HCT116 (cell line): ENCODE measurements around the gene CD82. TPM values are rescaled to one million over a fixed set of nuclear protein-coding genes. Genes with fewer than 3 reads are reported as not detected.

Experiments
- ATAC-seq: fragments of 200-7000 bp; cut with Tn5 transposase; 2 replicates; pipeline ENCODE4 v1.9.1; 2020; ENCODE audit warnings: mild to moderate bottlenecking, moderate library complexity
- BruUV-seq: library from RNA; stranded (reverse); fragments of 400-500 nt; replicated peaks from 2 replicates; lab custom pipeline; 2021; lab: Mats Ljungman, UMichigan
- CTCF ChIA-PET: fragments of 300-600 bp; sonication (Branson Sonifier 250); formaldehyde crosslinking; loops from one replicate; lab custom pipeline; 2021; ENCODE audit warnings: antibody characterized with exemption; lab: Charles Lee
- POLR2A ChIA-PET: fragments of 300-600, 350-600 bp; sonication (Branson Sonifier 250); formaldehyde crosslinking; loops from one replicate; lab custom pipeline; 2021; ENCODE audit warnings: antibody characterized with exemption; lab: Charles Lee
- RAD21 ChIA-PET, 2 experiments: fragments of 300-600 bp; sonication (Branson Sonifier 250); formaldehyde crosslinking; loops; one replicate each; lab custom pipeline; 2023; ENCODE audit warnings: low total read pairs in 2 of 2; ENCODE audit not compliant: uncharacterized antibody in 2 of 2, unreplicated experiment in 2 of 2, low non-redundant PET in 1 of 2; lab: Charles Lee
- DNase-seq: peaks from one replicate; pipeline ENCODE4 v3.0.0-alpha.2; 2010; ENCODE audit warnings: low read depth, low spot score
- H2AFZ ChIP-seq: fragments of 200-600 bp; shearing (Covaris generic), sonication (generic); 2 replicates; pipeline ENCODE4 v1.6.1; 2017; ENCODE audit warnings: low read depth, mixed run types, mixed read lengths, antibody characterized with exemption, low read length; ENCODE audit not compliant: poor library complexity, severe bottlenecking
- H3K27ac ChIP-seq: 2 replicates; pipeline ENCODE4 v1.5.1; 2012; ENCODE audit warnings: low read depth, low read length
- H3K27me3 ChIP-seq: fragments of 200-600 bp; sonication (generic); 2 replicates; pipeline ENCODE4 v1.6.1; 2016; ENCODE audit warnings: mixed run types, low read length, mixed read lengths; ENCODE audit not compliant: insufficient read depth
- H3K36me3 ChIP-seq, 2 experiments: fragments of 200-500 bp in 1 of 2; fragments of 200-600 bp in 1 of 2; sonication (Bioruptor generic) in 1 of 2; sonication (generic) in 1 of 2; 2 replicates each; pipeline versions ENCODE4 v1.5.1 to v1.6.1; 2014 to 2016; ENCODE audit warnings: low read length in 2 of 2, inconsistent platforms in 1 of 2, mixed read lengths in 1 of 2, mixed run types in 1 of 2; ENCODE audit not compliant: insufficient read depth in 2 of 2, control insufficient read depth in 1 of 2
- H3K4me1 ChIP-seq, 2 experiments: fragments of 200-600 bp in 1 of 2; sonication (generic) in 1 of 2; 2 replicates each; pipeline versions ENCODE4 v1.5.1 to v1.6.1; 2012 to 2017; ENCODE audit warnings: low read length in 2 of 2, inconsistent platforms in 1 of 2, mild to moderate bottlenecking in 1 of 2, mixed read lengths in 1 of 2, mixed run types in 1 of 2, moderate library complexity in 1 of 2; ENCODE audit not compliant: insufficient read depth in 2 of 2, control insufficient read depth in 1 of 2
- H3K4me2 ChIP-seq: fragments of 200-600 bp; sonication (generic); 2 replicates; pipeline ENCODE4 v1.6.1; 2017; ENCODE audit warnings: mixed run types, low read length, mixed read lengths
- H3K4me3 ChIP-seq, 2 experiments: fragments of 200-600 bp in 1 of 2; sonication (generic) in 1 of 2; replicated peaks in 1 of 2; 2 replicates each; pipeline ENCODE4 v1.5.1; 2011 to 2016; ENCODE audit warnings: low read length in 2 of 2, control low read depth in 1 of 2, low read depth in 1 of 2, mild to moderate bottlenecking in 1 of 2, mixed read lengths in 1 of 2, mixed run types in 1 of 2
- H3K79me2 ChIP-seq: fragments of 200-600 bp; sonication (generic); 2 replicates; pipeline ENCODE4 v1.6.1; 2017; ENCODE audit warnings: mild to moderate bottlenecking, mixed run types, low read length, moderate library complexity, mixed read lengths; ENCODE audit not compliant: insufficient read depth
- H3K9ac ChIP-seq: fragments of 200-600 bp; sonication (generic); 2 replicates; pipeline ENCODE4 v1.6.1; 2016; ENCODE audit warnings: low read length, mixed read lengths
- H3K9me2 ChIP-seq: fragments of 200-600 bp; sonication (generic), shearing (Covaris generic); 2 replicates; pipeline ENCODE4 v1.6.1; 2017; ENCODE audit warnings: mixed run types, mild to moderate bottlenecking, moderate library complexity; ENCODE audit not compliant: insufficient read depth
- H3K9me3 ChIP-seq, 2 experiments: fragments of 200-500 bp in 1 of 2; fragments of 200-600 bp in 1 of 2; sonication (Bioruptor generic) in 1 of 2; sonication (generic) in 1 of 2; 2 replicates each; pipeline ENCODE4 v1.6.1; 2014 to 2017; ENCODE audit warnings: low read length in 2 of 2, mixed read lengths in 2 of 2, inconsistent platforms in 1 of 2, low read depth in 1 of 2, mild to moderate bottlenecking in 1 of 2, mixed run types in 1 of 2, moderate library complexity in 1 of 2; ENCODE audit not compliant: control insufficient read depth in 1 of 2, insufficient read depth in 1 of 2
- H4K20me1 ChIP-seq: fragments of 200-600 bp; sonication (generic), shearing (Covaris generic); 2 replicates; pipeline ENCODE4 v1.6.1; 2017; ENCODE audit warnings: mixed run types, mild to moderate bottlenecking, moderate library complexity; ENCODE audit not compliant: insufficient read depth
- EZH2 ChIP-seq: fragments of 200-600 bp; sonication (generic); IDR thresholded peaks from 2 replicates; pipeline ENCODE4 v1.6.1; 2017; ENCODE audit warnings: antibody characterized with exemption, mixed run types
- FOSL1 ChIP-seq: IDR thresholded peaks from 2 replicates; pipeline ENCODE4 v1.6.1; 2012; ENCODE audit warnings: low read depth
- POLR2A ChIP-seq: IDR thresholded peaks from 2 replicates; pipeline ENCODE4 v1.7.0; 2011; ENCODE audit warnings: borderline replicate concordance; ENCODE audit not compliant: insufficient read depth, insufficient read length; ENCODE audit errors: extremely low read depth
- RAD21 ChIP-seq: IDR thresholded peaks from 2 replicates; pipeline ENCODE4 v1.6.1; 2012; ENCODE audit warnings: low read depth, mild to moderate bottlenecking
- SRF ChIP-seq: IDR thresholded peaks from 2 replicates; pipeline ENCODE4 v1.6.1; 2012; ENCODE audit warnings: low read depth
- YY1 ChIP-seq: IDR thresholded peaks from 2 replicates; pipeline ENCODE4 v1.6.1; 2011; ENCODE audit warnings: low read length, low read depth, moderate library complexity, mild to moderate bottlenecking; ENCODE audit not compliant: insufficient replicate concordance; ENCODE audit errors: extremely low read depth
- ZNF274 ChIP-seq: fragments of 200-500 bp; sonication (Bioruptor generic); IDR thresholded peaks from 2 replicates; pipeline ENCODE4 v1.6.1; 2014; ENCODE audit warnings: mild to moderate bottlenecking, low read depth, low read length, inconsistent platforms
- intact Hi-C: fragments of 100-400 bp; cut with micrococcal nuclease; formaldehyde crosslinking; loops from 2 replicates; pipeline ENCODE4 v1.10.0; 2022
- total RNA-seq: library from RNA; stranded (reverse); gene quantifications from one replicate; pipeline ENCODE4 v1.2.1, GENCODE V29; 2021; ENCODE audit not compliant: unreplicated experiment

CD82 gene
- total RNA-seq, 1 experiment from 2014 or later, result 16.7 TPM

DNA sequence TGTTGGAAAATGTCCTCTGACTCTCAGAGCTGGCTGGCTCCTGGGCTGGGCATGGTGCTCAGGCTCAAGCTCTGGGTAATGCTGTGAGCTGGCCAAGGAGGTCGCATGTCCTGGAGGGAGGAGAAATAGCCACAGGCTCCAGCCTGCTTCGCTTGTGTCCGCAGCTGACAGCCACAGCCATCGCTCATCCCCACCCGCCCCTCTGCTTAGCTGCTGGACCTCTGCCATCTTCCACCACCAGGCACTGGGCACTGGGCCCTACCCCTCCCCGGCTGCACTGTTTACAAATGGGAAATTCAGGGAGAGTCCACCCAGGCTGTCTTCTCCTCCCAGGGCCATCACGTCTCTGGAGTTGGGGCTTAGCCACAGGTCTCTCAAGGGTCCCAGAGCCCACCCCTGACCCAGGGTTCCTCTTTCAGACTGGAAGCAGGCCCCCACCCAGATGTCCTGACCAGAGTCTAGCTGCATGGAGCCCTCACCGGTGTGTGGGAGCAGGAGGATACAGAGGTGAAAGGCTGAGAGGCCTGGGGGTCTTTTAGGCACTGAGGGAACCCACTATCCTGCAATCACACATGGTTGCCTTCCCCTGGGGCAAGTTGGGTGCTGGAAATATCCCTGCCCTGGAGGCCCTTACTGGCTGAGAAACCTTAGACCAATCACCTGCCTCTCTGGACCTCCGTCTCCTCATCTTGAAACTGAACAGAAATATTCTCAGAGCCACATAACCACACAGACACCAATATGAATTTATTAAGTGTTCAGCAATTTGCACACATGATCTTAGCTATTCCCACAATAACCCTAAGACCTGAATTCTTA, 62.7 kb downstream of the CD82 start:
- CTCF ChIA-PET, result interaction anchor here (1.2 to 1.3 kb wide), 2 partner anchors 11 to 298 kb away, joined by 3 to 5 read pairs; no protein-coding TSS in a partner anchor
- Histone ChIP-seq H3K36me3 (no peaks in the 10 kb centered on the region), H4K20me1 (no peaks in the 10 kb centered on the region), H2AFZ (no peak overlapping the region), H3K27me3 (no peaks in the 10 kb centered on the region), H3K9ac (no peak overlapping the region), H3K4me3 (no peak overlapping the region), H3K27ac (no peak overlapping the region), H3K4me2 (no peak overlapping the region), H3K9me3 (no peaks in the 10 kb centered on the region), H3K4me1 (peaks cover 2 to 9% of the 10 kb centered on the region in 2 experiments; a peak in 3 of 4 replicates), H3K79me2 (no peaks in the 10 kb centered on the region), H3K9me2 (no peaks in the 10 kb centered on the region)
- no peak for TF ChIP-seq SRF
- POLR2A ChIA-PET, result no interaction called here
- DNase-seq (no peak), ATAC-seq (no peak)
- RAD21 ChIA-PET, result no interaction called here
- intact Hi-C loops, result no loop called here
- BruUV-seq, result no TSS peak

DNA sequence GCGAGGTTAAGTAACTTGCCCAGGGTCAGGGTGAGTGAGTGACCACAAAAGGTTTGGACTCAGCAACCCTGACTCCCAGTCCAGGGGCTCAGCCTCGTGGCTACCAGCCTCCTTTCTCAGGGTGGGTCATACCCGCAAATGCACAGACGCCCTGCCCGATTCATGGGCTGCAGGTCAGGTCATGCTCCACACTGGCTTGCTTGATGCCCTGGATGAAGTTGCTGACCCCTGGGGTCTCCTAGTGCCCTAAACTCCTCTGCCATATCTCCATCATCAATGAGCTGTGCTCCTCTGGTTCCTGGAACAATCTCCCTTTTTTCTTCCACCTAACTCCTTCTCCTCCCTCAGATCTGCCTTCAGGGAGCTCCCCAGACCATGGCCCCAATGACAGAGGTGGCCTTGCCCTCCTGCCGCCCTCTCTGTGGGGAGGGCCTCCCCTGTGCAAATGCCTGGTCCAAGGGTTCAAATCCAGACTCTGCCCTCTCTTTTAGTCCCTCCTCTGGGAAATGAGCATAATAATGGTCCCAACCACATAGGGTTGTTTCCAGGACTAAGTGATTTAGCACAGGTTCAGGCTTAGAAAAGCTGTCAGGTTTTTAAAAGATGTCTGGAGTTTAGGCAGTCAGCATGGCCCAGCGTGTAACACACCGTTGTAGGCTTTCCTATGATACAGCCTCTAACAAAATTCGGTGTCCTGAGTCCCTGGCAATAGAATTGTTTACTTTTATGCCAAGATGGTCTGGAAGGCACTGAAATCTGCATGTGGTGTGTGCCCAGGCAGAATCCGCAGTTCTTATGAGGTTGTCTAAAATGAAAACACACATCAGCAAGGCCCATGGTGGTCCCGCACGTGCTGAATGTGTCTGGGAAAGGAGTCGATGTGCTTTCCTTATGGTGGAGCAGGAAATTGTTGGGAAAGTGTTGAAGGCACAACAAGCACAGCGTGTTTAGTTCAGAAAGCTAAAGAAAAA, 63.6 kb downstream of the CD82 start:
- Histone ChIP-seq H3K4me1 (peaks cover 2 to 12% of the 10 kb centered on the region in 2 experiments; a peak in 3 of 4 replicates), H3K9me3 (no peaks in the 10 kb centered on the region), H3K4me2 (no peak overlapping the region), H3K36me3 (no peaks in the 10 kb centered on the region), H4K20me1 (no peaks in the 10 kb centered on the region), H3K9ac (no peak overlapping the region), H2AFZ (no peak overlapping the region), H3K27me3 (no peaks in the 10 kb centered on the region), H3K27ac (no peak overlapping the region), H3K9me2 (no peaks in the 10 kb centered on the region), H3K79me2 (no peaks in the 10 kb centered on the region), H3K4me3 (no peak overlapping the region)
- TF ChIP-seq POLR2A (no peak), YY1 (no peak), FOSL1 (no peak), ZNF274 (no peak), RAD21 (no peak), SRF (no peak), EZH2 (no peak)
- ChIA-PET CTCF (no interaction called here), POLR2A (no interaction called here), RAD21 (no interaction called here)
- ATAC-seq (no peak), DNase-seq (no peak)
- intact Hi-C loops, result no loop called here
- no TSS peak for BruUV-seq
